Spleen (tissue), 7 donors: ENCODE measurements around the gene C2CD2.

ENCODE experiments used
- CTCF ChIP-seq, 11 experiments: fragments of 200-600 bp in 7 of 11; fragments of 450-650 bp in 4 of 11; sonication (generic) in 4 of 11; IDR thresholded peaks in 8 of 11; conservative IDR thresholded peaks in 3 of 11; 1 replicate in 7 of 11; 2 replicates in 4 of 11; pipeline versions ENCODE4 v1.4.0 to v1.8.0; 2016 to 2021; ENCODE audit warnings: antibody characterized with exemption in 11 of 11, inconsistent platforms in 4 of 11, mild to moderate bottlenecking in 1 of 11
- POLR2A ChIP-seq, 3 donors: fragments of 450-650 bp; IDR thresholded peaks; one replicate each; pipeline ENCODE4 v1.5.1; 2017; ENCODE audit warnings: antibody characterized with exemption in 3 of 3, mild to moderate bottlenecking in 1 of 3
- POLR2AphosphoS5 ChIP-seq, 3 donors: sonication (generic); formaldehyde crosslinking; IDR thresholded peaks; one replicate each; pipeline ENCODE4 v1.5.1; 2017; ENCODE audit warnings: antibody characterized with exemption in 3 of 3
- donor health status: DM: no; HTN: no; CAD: no; lungs with moderate emphysema.
- donor health status: DM: no; HTN: no; CAD: no.
- donor health status: DM: no; HTN: no; CAD: no.

GRCh38 chr21:41914965-41915364 lies 38.9 kb downstream of the C2CD2 start:
- TF ChIP-seq CTCF (IDR thresholded peaks at IDR 0.05 in 8 of 11, conservative IDR thresholded peaks at IDR 0.05 in 3 of 11) = no peak
- no peak for TF ChIP-seq POLR2AphosphoS5 (IDR thresholded peaks at IDR 0.05)
- TF ChIP-seq POLR2A (IDR thresholded peaks at IDR 0.05) = no peak
